Esophagus squamous epithelium (tissue), 5 donors: ENCODE measurements around the gene RAPGEF4. TPM values are rescaled to one million over a fixed set of nuclear protein-coding genes. Genes with fewer than 3 reads are reported as not detected.

Experiments used
- DNase-seq: peaks from one replicate; lab custom pipeline; 2025; lab: John Stamatoyannopoulos, UW
- H3K27ac ChIP-seq, 4 donors: fragments of 200-600 bp; sonication (generic); one replicate each; pipeline ENCODE4 v1.5.1; 2016 to 2019; ENCODE audit warnings: mild to moderate bottlenecking in 1 of 4
- H3K27me3 ChIP-seq, 4 donors: fragments of 200-600 bp; sonication (generic); 1 replicate in 3 of 4; 2 replicates in 1 of 4; pipeline versions ENCODE4 v1.5.1 to v1.6.0; 2017 to 2021; ENCODE audit warnings: antibody characterized with exemption in 1 of 4
- H3K36me3 ChIP-seq, 3 donors: fragments of 200-600 bp; sonication (generic); one replicate each; pipeline ENCODE4 v1.5.1; 2016 to 2019
- H3K4me1 ChIP-seq, 3 donors: fragments of 200-600 bp; sonication (generic); one replicate each; pipeline ENCODE4 v1.5.1; 2017 to 2019
- H3K4me3 ChIP-seq, 4 donors: fragments of 200-600 bp; sonication (generic); 1 replicate in 3 of 4; 2 replicates in 1 of 4; pipeline ENCODE4 v1.5.1; 2016 to 2019; ENCODE audit warnings: mild to moderate bottlenecking in 2 of 4, moderate library complexity in 1 of 4
- H3K9me3 ChIP-seq, 3 donors: fragments of 200-600 bp; sonication (generic); one replicate each; pipeline ENCODE4 v1.5.1; 2016 to 2019
- CTCF ChIP-seq, 6 experiments: fragments of 450-650 bp in 4 of 6; fragments of 200-600 bp in 2 of 6; sonication (generic) in 2 of 6; IDR thresholded peaks; one replicate each; pipeline ENCODE4 v1.5.1; 2016 to 2019; ENCODE audit warnings: antibody characterized with exemption in 6 of 6, mild to moderate bottlenecking in 4 of 6, moderate library complexity in 4 of 6
- POLR2A ChIP-seq, 4 donors: fragments of 450-650 bp; IDR thresholded peaks; one replicate each; pipeline ENCODE4 v1.6.1; 2017; ENCODE audit warnings: antibody characterized with exemption in 4 of 4, mild to moderate bottlenecking in 4 of 4, moderate library complexity in 3 of 4
- WGBS, 2 donors: methylation state at CpG; one replicate each; pipeline ENCODE4 v1.1.5; 2018; 5-methylcytosine and 5-hydroxymethylcytosine counted together
- intact Hi-C: fragments of 100-400 bp; cut with DNase I; formaldehyde crosslinking; loops from one replicate; pipeline ENCODE4 v1.15.0; 2022
- total RNA-seq, 4 donors: library from RNA; depleted of rRNA; stranded (reverse); fragments of >200 nt; gene quantifications; one replicate each; pipeline ENCODE4 v1.1.0, GENCODE V29; 2016
- donor health status: DM: yes; HTN: yes; CAD: no.

RAPGEF4 gene
- total RNA-seq, 4 donors from 2014 or later, result 2.6 to 11.1 (median 2.9) TPM

DNA sequence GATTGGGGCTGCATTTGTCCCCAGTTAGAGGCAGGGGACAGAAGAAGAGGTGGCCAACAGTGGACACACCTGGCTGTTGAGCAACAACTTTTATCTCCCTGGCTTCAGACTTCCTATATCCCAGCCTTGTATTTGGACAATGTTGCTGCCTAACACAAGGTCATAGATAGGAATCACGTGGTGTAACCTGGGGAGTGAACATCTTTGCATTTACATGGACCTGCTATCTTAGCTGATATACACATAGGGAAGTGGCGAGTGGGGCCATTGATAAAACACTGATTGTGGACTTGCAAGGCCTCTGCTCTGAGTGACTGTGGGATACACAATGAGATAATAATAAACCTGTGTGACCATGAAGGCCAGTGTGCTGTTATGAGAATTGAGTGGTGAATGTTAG is 26.9 kb downstream of the RAPGEF4 start:
- H3K27me3 ChIP-seq, result no peaks in the 10 kb centered on the region
- DNase-seq, result no peak
- peaks cover 0 to 12% (median 0%) of the 10 kb centered on the region in 3 donors for H3K9me3 ChIP-seq
- H3K27ac ChIP-seq, result no peak overlapping the region
- no peaks in the 10 kb centered on the region for H3K4me1 ChIP-seq
- TF ChIP-seq POLR2A (IDR thresholded peaks at IDR 0.05) (no peak), CTCF (IDR thresholded peaks at IDR 0.05) (no peak)
- intact Hi-C loops, result no loop called here
- H3K36me3 ChIP-seq, result no peaks in the 10 kb centered on the region
- 58 to 79% methylated on average over 2 of the region's 2 CpGs for WGBS, 2 donors
- H3K4me3 ChIP-seq, result no peak overlapping the region

DNA sequence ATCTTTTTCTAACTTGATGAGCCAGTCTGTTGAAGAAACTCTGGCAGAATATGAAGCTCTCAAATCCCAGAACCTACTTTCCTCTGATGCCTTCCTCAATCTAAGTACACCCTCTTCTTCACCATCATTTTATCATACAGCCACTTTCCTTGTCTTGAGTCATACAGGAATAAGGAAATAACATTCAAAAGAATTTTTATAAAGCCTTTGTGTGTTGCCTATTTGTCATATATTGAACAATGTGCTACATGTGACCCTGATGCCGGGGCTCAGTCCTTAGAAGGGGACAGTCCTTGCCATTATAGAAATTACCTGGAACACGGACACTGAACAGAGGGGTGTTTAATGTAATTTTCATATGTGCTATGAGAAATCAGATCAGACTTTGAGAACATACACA is 27.4 kb downstream of the RAPGEF4 start:
- 52 to 70% methylated on average over 2 of the region's 2 CpGs for WGBS, 2 donors
- Histone ChIP-seq H3K4me1 (no peaks in the 10 kb centered on the region), H3K9me3 (peaks cover 0 to 12% (median 0%) of the 10 kb centered on the region in 3 donors), H3K36me3 (no peaks in the 10 kb centered on the region), H3K4me3 (no peak overlapping the region), H3K27me3 (no peaks in the 10 kb centered on the region), H3K27ac (no peak overlapping the region)
- intact Hi-C loops, result no loop called here
- TF ChIP-seq POLR2A (IDR thresholded peaks at IDR 0.05), result no peak
- DNase-seq, result no peak

GRCh38 chr2:172765662-172766061 is 30.0 kb downstream of the RAPGEF4 start:
- no peaks in the 10 kb centered on the region for H3K27me3 ChIP-seq
- TF ChIP-seq CTCF (IDR thresholded peaks at IDR 0.05) (no peak), POLR2A (IDR thresholded peaks at IDR 0.05) (no peak)
- intact Hi-C loops, result no loop called here
- H3K4me1 ChIP-seq, result no peaks in the 10 kb centered on the region
- WGBS, 2 donors, result 67 to 72% methylated on average over 2 to 4 of the region's 4 CpGs
- H3K9me3 ChIP-seq, result peaks cover 0 to 12% (median 0%) of the 10 kb centered on the region in 3 donors
- H3K36me3 ChIP-seq, result no peaks in the 10 kb centered on the region
- no peak overlapping the region for H3K4me3 ChIP-seq
- DNase-seq, result no peak
- H3K27ac ChIP-seq, result no peak overlapping the region

- no peak for DNase-seq
- no peaks in the 10 kb centered on the region for H3K4me1 ChIP-seq
- no peak overlapping the region for H3K4me3 ChIP-seq
- H3K27ac ChIP-seq, result no peak overlapping the region
- TF ChIP-seq CTCF (IDR thresholded peaks at IDR 0.05) (no peak), POLR2A (IDR thresholded peaks at IDR 0.05) (no peak)
- H3K36me3 ChIP-seq, result no peaks in the 10 kb centered on the region
- WGBS, 2 donors, result 85 to 91% methylated on average over 4 of the region's 4 CpGs
- no peaks in the 10 kb centered on the region for H3K27me3 ChIP-seq
- intact Hi-C loops, result no loop called here
- H3K9me3 ChIP-seq, result no peaks in the 10 kb centered on the region
Measured at GRCh38 chr2:172768401-172768800, 32.8 kb downstream of the RAPGEF4 start.

GRCh38 chr2:172769879-172770278 is 34.2 kb downstream of the RAPGEF4 start:
- Histone ChIP-seq H3K27me3 (no peaks in the 10 kb centered on the region), H3K9me3 (no peaks in the 10 kb centered on the region), H3K36me3 (no peaks in the 10 kb centered on the region), H3K27ac (no peak overlapping the region), H3K4me3 (no peak overlapping the region), H3K4me1 (no peaks in the 10 kb centered on the region)
- TF ChIP-seq POLR2A (IDR thresholded peaks at IDR 0.05) (no peak), CTCF (IDR thresholded peaks at IDR 0.05) (no peak)
- intact Hi-C loops, result no loop called here
- 43 to 50% methylated on average over 1 of the region's 1 CpG for WGBS, 2 donors
- DNase-seq, result no peak

DNA sequence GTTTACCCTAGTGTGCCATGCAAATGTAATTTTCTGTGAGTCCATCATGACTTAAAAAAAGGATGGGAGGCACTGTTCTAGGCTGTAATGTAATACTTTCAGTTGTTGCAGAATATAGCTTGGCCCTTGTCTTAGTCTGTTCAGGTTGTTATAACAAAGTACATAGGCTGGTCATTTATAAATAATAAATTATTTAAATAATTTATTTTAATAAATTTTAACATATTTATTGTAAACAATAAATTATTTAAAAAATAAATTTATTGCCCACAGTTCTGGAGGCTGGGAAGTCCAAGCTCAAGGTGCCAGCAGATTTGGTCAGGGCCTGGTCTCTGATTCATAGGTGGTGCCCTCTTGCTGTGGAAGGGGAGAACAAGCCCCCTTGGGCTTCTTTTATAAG is 35.2 kb downstream of the RAPGEF4 start:
- no peak overlapping the region for H3K27ac ChIP-seq
- H3K27me3 ChIP-seq, result no peaks in the 10 kb centered on the region
- TF ChIP-seq POLR2A (IDR thresholded peaks at IDR 0.05) (no peak), CTCF (IDR thresholded peaks at IDR 0.05) (no peak)
- intact Hi-C loops, result no loop called here
- no peak overlapping the region for H3K4me3 ChIP-seq
- H3K9me3 ChIP-seq, result no peaks in the 10 kb centered on the region
- no peaks in the 10 kb centered on the region for H3K4me1 ChIP-seq
- no peak for DNase-seq
- H3K36me3 ChIP-seq, result no peaks in the 10 kb centered on the region
